OCI-LY1 (cell line): Measurements from ENCODE around the gene C5orf22.

ENCODE experiments used
- CTCF ChIP-seq: fragments of 200-600 bp; sonication (generic), shearing (Covaris generic); IDR thresholded peaks from 2 replicates; pipeline ENCODE4 v1.5.1; 2017; ENCODE audit warnings: mild to moderate bottlenecking, antibody characterized with exemption, low read length, moderate library complexity, mixed read lengths
- EZH2 ChIP-seq: fragments of 200-600 bp; sonication (generic), shearing (Covaris generic); IDR thresholded peaks from 2 replicates; pipeline ENCODE4 v1.8.0; 2017; ENCODE audit warnings: borderline replicate concordance, mixed run types, mild to moderate bottlenecking, antibody characterized with exemption, low read length, moderate library complexity, mixed read lengths

- no peak for TF ChIP-seq EZH2
- TF ChIP-seq CTCF = no peak
Observed at GRCh38 chr5:31574772-31575171, 42.7 kb downstream of the C5orf22 start.
